ACC112 (cell line): ENCODE data around the gene KLK5.

Experiments used
- H2AFZ ChIP-seq: fragments of 200-600 bp; sonication (generic); one replicate; pipeline ENCODE4 v1.6.0; 2017; ENCODE audit warnings: antibody characterized with exemption, low read length; ENCODE audit not compliant: unreplicated experiment
- H3K27ac ChIP-seq: fragments of 200-600 bp; sonication (generic); 2 replicates; pipeline ENCODE4 v1.5.1; 2014; ENCODE audit warnings: low read depth, mild to moderate bottlenecking, antibody characterized with exemption, low read length, moderate library complexity
- H3K27me3 ChIP-seq: fragments of 200-600 bp; sonication (generic); 2 replicates; pipeline ENCODE4 v1.6.1; 2014; ENCODE audit warnings: mild to moderate bottlenecking, antibody characterized with exemption, low read length, moderate library complexity, mixed read lengths; ENCODE audit not compliant: insufficient read depth
- H3K36me3 ChIP-seq: fragments of 200-600 bp; sonication (generic); 2 replicates; pipeline ENCODE4 v1.6.1; 2016; ENCODE audit warnings: mild to moderate bottlenecking, antibody characterized with exemption, low read length, moderate library complexity, mixed read lengths; ENCODE audit not compliant: insufficient read depth
- H3K4me1 ChIP-seq: fragments of 200-600 bp; sonication (generic); one replicate; pipeline ENCODE4 v1.6.1; 2016; ENCODE audit warnings: low read length, mixed read lengths; ENCODE audit not compliant: insufficient read depth, unreplicated experiment, control insufficient read depth
- H3K4me3 ChIP-seq: fragments of 200-600 bp; sonication (generic); 2 replicates; pipeline ENCODE4 v1.5.1; 2014; ENCODE audit warnings: mild to moderate bottlenecking, low read depth, low read length
- H3K79me2 ChIP-seq: fragments of 200-600 bp; sonication (generic); one replicate; pipeline ENCODE4 v1.6.0; 2016; ENCODE audit warnings: low read length; ENCODE audit not compliant: control insufficient read depth, unreplicated experiment, insufficient read depth

KLK5 gene

GRCh38 chr19:50944795-50945194 is 8.0 kb downstream of the KLK5 start:
- Histone ChIP-seq H3K4me3 (no peak overlapping the region), H3K4me1 (no peaks in the 10 kb centered on the region), H3K79me2 (no peaks in the 10 kb centered on the region), H2AFZ (no peak overlapping the region), H3K36me3 (no peaks in the 10 kb centered on the region), H3K27ac (no peak overlapping the region), H3K27me3 (0 out of 2 replicates have a peak, but pooled peaks cover 15% of the 10 kb centered on the region)

- Histone ChIP-seq H3K27me3 (0 out of 2 replicates have a peak, but pooled peaks cover 15% of the 10 kb centered on the region), H3K79me2 (no peaks in the 10 kb centered on the region), H3K4me1 (no peaks in the 10 kb centered on the region), H2AFZ (no peak overlapping the region), H3K36me3 (no peaks in the 10 kb centered on the region), H3K27ac (no peak overlapping the region), H3K4me3 (no peak overlapping the region)
These were observed 9.6 kb downstream of the KLK5 start for GRCh38 chr19:50943074-50943828.

DNA sequence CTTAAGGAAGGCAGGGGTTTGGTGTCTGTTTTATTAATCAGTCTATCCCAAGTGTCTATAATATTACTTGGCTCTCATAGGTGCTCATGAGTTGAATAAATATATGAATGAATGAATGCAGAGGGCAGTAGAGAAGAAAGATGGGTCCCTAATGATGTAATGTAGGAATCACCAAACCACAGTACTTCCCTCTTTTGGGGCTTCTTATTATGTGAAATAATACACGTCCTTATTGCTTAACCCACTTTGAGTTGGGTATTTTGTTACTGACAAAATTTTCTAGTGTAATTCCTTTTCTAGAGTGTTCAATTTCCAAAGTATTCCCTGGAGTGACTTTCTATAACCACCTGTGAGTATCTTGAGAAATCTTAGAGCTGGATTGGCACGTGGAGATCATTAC is 13.2 kb downstream of the KLK5 start:
- Histone ChIP-seq H3K79me2 (no peaks in the 10 kb centered on the region), H3K36me3 (no peaks in the 10 kb centered on the region), H3K27ac (no peak overlapping the region), H3K4me1 (no peaks in the 10 kb centered on the region), H2AFZ (no peak overlapping the region), H3K4me3 (no peak overlapping the region), H3K27me3 (0 out of 2 replicates have a peak, but pooled peaks cover 2% of the 10 kb centered on the region)

DNA sequence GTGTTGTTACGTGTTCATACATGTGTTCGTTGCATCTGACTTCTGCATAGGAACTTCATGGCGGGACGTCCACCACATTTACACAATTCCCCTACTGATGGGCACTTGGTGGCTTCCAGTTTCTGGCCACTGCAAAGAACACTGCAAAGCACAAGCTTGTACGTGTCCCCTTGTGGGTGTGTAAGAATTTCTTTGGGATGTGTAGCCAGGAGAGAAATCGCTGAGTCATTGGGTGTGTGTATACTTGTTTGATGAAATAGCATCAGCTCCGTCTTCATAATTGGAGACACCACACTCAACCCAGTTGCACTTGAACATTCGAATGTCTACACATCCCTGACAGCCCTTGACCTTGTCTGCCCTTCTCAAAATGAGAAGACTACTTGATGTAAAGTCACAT is 19.2 kb downstream of the KLK5 start:
- Histone ChIP-seq H3K27me3 (no peaks in the 10 kb centered on the region), H3K4me3 (no peak overlapping the region), H3K36me3 (no peaks in the 10 kb centered on the region), H3K79me2 (no peaks in the 10 kb centered on the region), H3K27ac (no peak overlapping the region), H3K4me1 (peaks cover 5% of the 10 kb centered on the region), H2AFZ (no peak overlapping the region)

- Histone ChIP-seq H3K27ac (no peak overlapping the region), H3K36me3 (no peaks in the 10 kb centered on the region), H2AFZ (no peak overlapping the region), H3K79me2 (no peaks in the 10 kb centered on the region), H3K4me3 (no peak overlapping the region), H3K27me3 (peaks cover 2% of the 10 kb centered on the region; the same call in 1 of the 2 replicates), H3K4me1 (peaks cover 5% of the 10 kb centered on the region)
These were observed 20.2 kb downstream of the KLK5 start for GRCh38 chr19:50932690-50933083.

DNA sequence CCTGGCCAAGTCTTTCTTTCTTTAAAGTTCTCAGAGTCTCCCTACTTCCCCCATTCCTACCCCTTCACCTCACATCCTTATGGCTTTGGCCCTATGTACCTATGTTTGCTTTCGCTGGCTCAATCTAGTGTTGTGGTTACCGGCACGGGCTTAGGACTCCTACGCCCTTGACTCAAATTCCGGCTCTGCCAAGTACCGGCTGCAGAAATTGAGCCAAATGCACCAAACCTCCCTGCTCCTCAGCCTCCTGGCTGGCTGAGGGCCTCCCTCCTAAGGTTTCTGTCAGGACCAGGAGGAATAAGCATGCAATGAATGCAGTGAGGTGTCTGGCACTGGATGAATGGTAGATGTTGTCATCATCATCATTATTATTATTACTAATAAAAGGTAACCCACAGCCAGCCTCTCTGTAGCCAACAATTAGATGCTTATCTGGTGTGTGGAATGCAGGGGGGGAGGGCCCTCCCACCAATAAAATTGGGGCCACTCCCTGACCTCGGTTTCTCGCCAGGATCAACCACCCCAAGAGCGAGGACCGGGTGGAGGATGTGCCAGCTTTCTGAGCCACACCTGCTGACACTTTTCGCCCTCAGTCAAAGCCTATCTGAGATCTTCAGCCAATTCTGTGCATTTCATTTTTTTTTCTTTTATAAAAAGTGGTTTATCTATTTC is 20.7 kb downstream of the KLK5 start:
- no peak overlapping the region for H3K27ac ChIP-seq
- H3K79me2 ChIP-seq = no peaks in the 10 kb centered on the region
- no peaks in the 10 kb centered on the region for H3K36me3 ChIP-seq
- H3K4me1 ChIP-seq = peaks cover 5% of the 10 kb centered on the region
- peaks cover 7% of the 10 kb centered on the region; the same call in 1 of the 2 replicates for H3K27me3 ChIP-seq
- no peak overlapping the region for H3K4me3 ChIP-seq
- no peak overlapping the region for H2AFZ ChIP-seq

DNA sequence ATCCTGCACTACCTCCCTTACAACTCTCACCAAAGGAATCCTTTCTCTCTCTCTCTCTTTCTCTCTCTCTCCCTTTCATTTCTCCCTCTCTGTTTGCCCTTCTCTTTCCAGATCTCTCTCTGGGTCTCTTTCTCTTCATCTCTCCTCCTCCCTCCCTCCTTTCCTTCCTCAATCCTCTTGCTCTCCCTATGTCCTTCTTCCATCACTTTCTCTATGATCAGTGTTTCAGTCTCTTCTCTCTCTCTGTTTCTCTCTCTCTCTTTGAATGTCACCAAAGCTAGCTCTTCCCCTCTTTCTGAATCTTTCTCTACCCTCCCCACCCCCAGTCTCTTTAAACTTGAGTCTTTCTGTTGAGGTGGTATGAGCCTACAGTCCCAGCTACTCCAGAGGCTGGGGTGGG is 21.8 kb downstream of the KLK5 start:
- Histone ChIP-seq H3K4me3 (no peak overlapping the region), H3K79me2 (no peaks in the 10 kb centered on the region), H3K4me1 (peaks cover 5% of the 10 kb centered on the region), H3K27ac (no peak overlapping the region), H2AFZ (no peak overlapping the region), H3K27me3 (peaks cover 7% of the 10 kb centered on the region; the same call in 1 of the 2 replicates), H3K36me3 (no peaks in the 10 kb centered on the region)

- Histone ChIP-seq H3K27ac (no peak overlapping the region), H3K36me3 (no peaks in the 10 kb centered on the region), H3K4me1 (peaks cover 5% of the 10 kb centered on the region), H2AFZ (no peak overlapping the region), H3K27me3 (peaks cover 12% of the 10 kb centered on the region; the same call in 1 of the 2 replicates), H3K79me2 (no peaks in the 10 kb centered on the region), H3K4me3 (no peak overlapping the region)
These were observed 24.0 kb downstream of the KLK5 start for GRCh38 chr19:50928831-50929230.

DNA sequence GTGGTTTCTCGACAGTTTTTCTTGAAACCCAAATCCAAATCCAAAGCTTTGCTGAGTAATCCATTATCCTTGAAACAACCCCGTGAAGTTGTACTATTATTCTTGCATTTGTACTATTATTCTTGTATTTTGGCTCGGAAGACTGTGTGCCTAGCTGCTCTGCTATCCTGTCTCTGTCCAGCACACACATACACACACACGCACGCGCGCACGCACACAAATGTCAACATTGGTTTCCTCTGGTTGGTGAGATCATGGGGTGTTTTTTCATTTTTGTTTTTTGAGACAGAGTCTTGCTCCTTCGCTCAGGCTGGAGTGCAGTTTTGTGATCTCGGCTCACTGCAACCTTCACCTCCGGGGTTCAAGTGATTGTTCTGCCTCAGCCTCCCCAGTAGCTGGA is 26.7 kb downstream of the KLK5 start:
- Histone ChIP-seq H3K4me1 (no peaks in the 10 kb centered on the region), H3K36me3 (no peaks in the 10 kb centered on the region), H3K27me3 (peaks cover 20% of the 10 kb centered on the region), H3K27ac (no peak overlapping the region), H3K79me2 (no peaks in the 10 kb centered on the region), H3K4me3 (no peak overlapping the region), H2AFZ (no peak overlapping the region)

GRCh38 chr19:50925734-50926133 is 27.1 kb downstream of the KLK5 start:
- H3K4me1 ChIP-seq = no peaks in the 10 kb centered on the region
- no peaks in the 10 kb centered on the region for H3K36me3 ChIP-seq
- no peak overlapping the region for H2AFZ ChIP-seq
- H3K27ac ChIP-seq = no peak overlapping the region
- H3K27me3 ChIP-seq = peaks cover 21% of the 10 kb centered on the region
- H3K79me2 ChIP-seq = no peaks in the 10 kb centered on the region
- no peak overlapping the region for H3K4me3 ChIP-seq

GRCh38 chr19:50924586-50924985 is 28.3 kb downstream of the KLK5 start:
- Histone ChIP-seq H3K27ac (no peak overlapping the region), H3K79me2 (no peaks in the 10 kb centered on the region), H3K36me3 (no peaks in the 10 kb centered on the region), H2AFZ (no peak overlapping the region), H3K4me1 (no peaks in the 10 kb centered on the region), H3K4me3 (no peak overlapping the region), H3K27me3 (peaks cover 31% of the 10 kb centered on the region)
